ENCODE data around the gene PCP4. TPM values are rescaled to one million over a fixed set of nuclear protein-coding genes. Genes with fewer than 3 reads are reported as not detected.

PCP4 gene
- total RNA-seq, 6 experiments from 2014 or later, result not detected

GRCh38 chr21:39863111-39863510, 4.1 kb upstream of the PCP4 start:
- Mint-ChIP-seq H3K4me3 (no peak overlapping the region), H3K27ac (no peak overlapping the region), H3K27me3 (ENCODE audit: insufficient read depth) (peaks cover 7% of the 10 kb centered on the region), H3K36me3 (ENCODE audit: low read depth) (no peaks in the 10 kb centered on the region), H3K4me1 (ENCODE audit: low read depth) (no peaks in the 10 kb centered on the region), H3K9me3 (peaks cover 19% of the 10 kb centered on the region)
- no peak for DNase-seq
- no peak for TF ChIP-seq CTCF (IDR thresholded peaks at IDR 0.05)

GRCh38 chr21:39866093-39866492, 1.1 kb upstream of the PCP4 start:
- H3K9me3 Mint-ChIP-seq, result peaks cover under 1% of the 10 kb centered on the region; the same call in 1 of the 2 replicates
- no peak overlapping the region for H3K4me3 Mint-ChIP-seq
- no peak for TF ChIP-seq CTCF (IDR thresholded peaks at IDR 0.05)
- H3K27ac Mint-ChIP-seq, result no peak overlapping the region
- no peaks in the 10 kb centered on the region for H3K36me3 Mint-ChIP-seq (ENCODE audit: low read depth)
- DNase-seq, result no peak
- no peaks in the 10 kb centered on the region for H3K4me1 Mint-ChIP-seq (ENCODE audit: low read depth)
- peaks cover 10% of the 10 kb centered on the region for H3K27me3 Mint-ChIP-seq (ENCODE audit: insufficient read depth)

GRCh38 chr21:39869141-39869818, 2.0 kb downstream of the PCP4 start:
- no peak for DNase-seq
- Mint-ChIP-seq H3K36me3 (ENCODE audit: low read depth) (no peaks in the 10 kb centered on the region), H3K4me3 (no peak overlapping the region), H3K27me3 (ENCODE audit: insufficient read depth) (peaks cover 8% of the 10 kb centered on the region), H3K4me1 (ENCODE audit: low read depth) (no peaks in the 10 kb centered on the region), H3K27ac (no peak overlapping the region), H3K9me3 (peaks cover 5% of the 10 kb centered on the region; the same call in 1 of the 2 replicates)
- no peak for TF ChIP-seq CTCF (IDR thresholded peaks at IDR 0.05)

GRCh38 chr21:39873687-39874086, 6.4 kb downstream of the PCP4 start:
- peaks cover 5% of the 10 kb centered on the region; the same call in 1 of the 2 replicates for H3K9me3 Mint-ChIP-seq
- no peak overlapping the region for H3K27ac Mint-ChIP-seq
- no peak for TF ChIP-seq CTCF (IDR thresholded peaks at IDR 0.05)
- H3K4me3 Mint-ChIP-seq, result no peak overlapping the region
- no peaks in the 10 kb centered on the region for H3K36me3 Mint-ChIP-seq (ENCODE audit: low read depth)
- no peaks in the 10 kb centered on the region for H3K4me1 Mint-ChIP-seq (ENCODE audit: low read depth)
- DNase-seq, result no peak
- peaks cover 9% of the 10 kb centered on the region for H3K27me3 Mint-ChIP-seq (ENCODE audit: insufficient read depth)

- DNase-seq, result no peak
- Mint-ChIP-seq H3K9me3 (peaks cover 6% of the 10 kb centered on the region; the same call in 1 of the 2 replicates), H3K27ac (no peak overlapping the region), H3K4me3 (no peak overlapping the region), H3K4me1 (ENCODE audit: low read depth) (no peaks in the 10 kb centered on the region), H3K27me3 (ENCODE audit: insufficient read depth) (peaks cover 9% of the 10 kb centered on the region), H3K36me3 (ENCODE audit: low read depth) (no peaks in the 10 kb centered on the region)
- TF ChIP-seq CTCF (IDR thresholded peaks at IDR 0.05), result no peak
Observed at GRCh38 chr21:39874206-39874605, 7.0 kb downstream of the PCP4 start.

Data from HFFc6 (cell line).